ENCODE measurements around the gene PATZ1. TPM values are rescaled to one million over a fixed set of nuclear protein-coding genes. Genes with fewer than 3 reads are reported as not detected.

Gene PATZ1
- total and polyA plus RNA-seq, 2 experiments from 2014 or later, result 23.8 to 25.1 TPM

DNA sequence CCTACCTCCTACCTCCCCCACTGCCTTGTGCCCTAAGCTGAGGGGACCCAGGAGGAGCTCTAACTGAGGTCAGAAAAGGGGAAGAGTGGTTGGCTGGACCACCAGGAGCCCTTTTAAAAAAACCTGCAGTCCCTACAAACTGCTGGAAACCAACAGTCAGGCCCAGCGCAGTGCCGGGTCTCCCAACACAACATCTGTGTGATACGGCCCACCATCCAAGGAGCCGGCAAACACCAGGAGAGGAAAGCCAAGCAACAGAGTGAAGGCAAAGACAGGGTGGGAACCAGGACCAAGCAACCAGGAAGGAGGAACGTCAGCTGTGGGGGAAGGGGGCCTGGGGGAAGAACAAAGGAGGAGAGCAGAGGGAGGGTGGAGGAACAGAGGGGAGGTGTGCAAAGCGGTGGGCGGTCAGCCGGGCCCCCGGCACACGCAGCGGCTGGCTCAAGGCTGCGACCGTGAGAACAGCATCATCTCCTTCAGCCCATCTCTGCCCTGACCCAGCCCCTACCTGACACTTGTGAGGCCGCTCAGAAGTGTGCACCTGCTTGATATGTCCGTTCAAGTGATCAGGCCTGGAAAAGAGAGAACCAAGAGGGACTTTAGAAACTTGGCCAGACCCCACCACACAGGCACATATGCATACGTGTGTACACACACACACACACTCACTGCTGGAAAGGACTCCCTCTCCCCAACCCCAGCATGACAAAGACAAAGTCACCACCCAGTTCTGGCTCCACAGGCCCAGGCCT, 3.6 kb downstream of the PATZ1 start:
- Histone ChIP-seq H3K9me2 (replicated peaks; ENCODE audit: insufficient read depth) (no peaks in the 10 kb centered on the region), H3K4me2 (peak overlapping the region; percentile 100), H3K4me3 (peak overlapping the region; percentile 14), H3K4me1 (ENCODE audit: insufficient read depth) (peaks cover 65% of the 10 kb centered on the region), H3K9me3 (ENCODE audit: low read depth) (no peaks in the 10 kb centered on the region), H3K36me3 (replicated peaks; ENCODE audit: insufficient read depth, low read depth) (no peaks in the 10 kb centered on the region), H3K79me2 (peaks cover 79% of the 10 kb centered on the region), H3K27me3 (no peaks in the 10 kb centered on the region), H2AFZ (no peak overlapping the region), H3K27ac (peak overlapping the region; percentile 84), H4K20me1 (ENCODE audit: insufficient read depth, poor library complexity, severe bottlenecking) (peaks cover 63% of the 10 kb centered on the region)
- peak; percentile 25 for DNase-seq (ENCODE audit: low spot score)
- 52% methylated on average over 12 of the region's 16 CpGs for WGBS (ENCODE audit: low lambda C conversion rate, missing lambda C conversion rate)
- TF ChIP-seq CTCF (IDR thresholded peaks at IDR 0.05; ENCODE audit: poor library complexity), result no peak
- TF ChIP-seq EZH2 (IDR thresholded peaks at IDR 0.05; ENCODE audit: borderline replicate concordance), result no peak
- no peak for TF ChIP-seq EZH2phosphoT487 (IDR thresholded peaks at IDR 0.05; ENCODE audit: low read depth, severe bottlenecking, unreplicated experiment)

DNA sequence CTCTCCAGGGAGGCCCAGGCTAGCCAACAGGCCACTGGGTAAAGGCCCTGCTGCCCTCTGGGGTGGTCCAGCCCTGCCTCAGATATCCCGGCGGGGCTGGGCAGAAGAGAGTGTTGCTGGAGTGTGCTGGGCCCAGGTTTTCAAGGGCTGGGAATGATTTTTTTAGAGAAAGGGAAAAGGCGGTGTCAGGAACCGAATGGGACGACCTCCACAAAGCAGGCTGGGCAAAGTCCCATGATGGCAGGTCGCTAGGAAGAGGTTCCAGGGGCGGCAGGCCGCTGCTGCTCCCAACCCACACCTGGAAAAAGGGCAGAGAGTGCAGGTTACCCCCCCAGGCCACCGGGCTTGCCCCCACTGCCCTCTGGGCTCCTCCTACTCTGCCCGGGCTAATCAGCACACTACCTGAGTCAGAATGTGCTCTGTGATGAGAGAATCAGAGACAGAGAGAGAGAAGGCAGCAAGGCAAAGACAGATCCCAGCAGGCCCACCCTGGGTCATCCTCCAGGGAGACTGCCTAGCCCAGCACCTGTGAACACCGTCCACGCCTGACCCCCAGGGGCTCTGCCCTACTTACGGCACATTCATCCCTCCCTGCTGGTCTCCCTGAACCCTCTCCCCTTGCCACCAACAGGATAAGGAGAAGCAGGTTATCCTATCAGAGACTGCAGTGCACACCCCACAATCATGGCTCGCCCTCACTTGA, 4.6 kb downstream of the PATZ1 start:
- peak overlapping the region; percentile 84 for H3K27ac ChIP-seq
- H3K9me2 ChIP-seq (replicated peaks; ENCODE audit: insufficient read depth), result no peaks in the 10 kb centered on the region
- H3K36me3 ChIP-seq (replicated peaks; ENCODE audit: insufficient read depth, low read depth), result no peaks in the 10 kb centered on the region
- peak; percentile 19 for DNase-seq (ENCODE audit: low spot score)
- H3K79me2 ChIP-seq, result peaks cover 76% of the 10 kb centered on the region
- H3K9me3 ChIP-seq (ENCODE audit: low read depth), result no peaks in the 10 kb centered on the region
- H3K4me3 ChIP-seq, result no peak overlapping the region
- peak overlapping the region; percentile 100 for H3K4me2 ChIP-seq
- H3K4me1 ChIP-seq (ENCODE audit: insufficient read depth), result peaks cover 64% of the 10 kb centered on the region
- H2AFZ ChIP-seq, result no peak overlapping the region
- TF ChIP-seq EZH2phosphoT487 (IDR thresholded peaks at IDR 0.05; ENCODE audit: low read depth, severe bottlenecking, unreplicated experiment) (no peak), EZH2 (IDR thresholded peaks at IDR 0.05; ENCODE audit: borderline replicate concordance) (no peak), CTCF (IDR thresholded peaks at IDR 0.05; ENCODE audit: poor library complexity) (no peak)
- 85% methylated on average over 14 of the region's 14 CpGs for WGBS (ENCODE audit: low lambda C conversion rate, missing lambda C conversion rate)
- peaks cover 63% of the 10 kb centered on the region for H4K20me1 ChIP-seq (ENCODE audit: insufficient read depth, poor library complexity, severe bottlenecking)
- H3K27me3 ChIP-seq, result no peaks in the 10 kb centered on the region

DNA sequence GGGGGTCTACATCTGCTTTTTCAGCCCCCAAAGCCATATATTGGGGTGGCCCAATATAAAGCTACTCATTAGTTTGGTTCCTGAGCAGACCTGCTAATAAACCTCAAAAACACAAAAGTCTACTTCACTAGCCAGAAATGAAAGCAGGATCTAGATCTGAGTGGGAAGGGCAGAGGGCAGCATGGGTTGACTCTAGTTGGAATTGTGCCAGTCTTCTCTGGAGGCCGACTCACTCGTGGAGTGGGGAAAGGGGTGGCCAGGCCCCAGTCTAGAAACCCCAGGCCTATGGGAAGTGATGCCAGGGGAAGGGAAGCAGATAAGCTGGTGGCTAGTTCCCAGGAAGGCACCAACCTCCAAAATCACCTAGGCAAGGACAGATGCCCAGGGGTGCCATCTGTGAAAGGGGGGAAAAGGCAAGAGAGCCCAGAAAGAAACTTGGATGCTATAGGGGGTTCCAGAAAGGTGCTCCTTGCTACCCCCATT, 5.3 kb downstream of the PATZ1 start:
- Histone ChIP-seq H3K36me3 (replicated peaks; ENCODE audit: insufficient read depth, low read depth) (no peaks in the 10 kb centered on the region), H3K9me2 (replicated peaks; ENCODE audit: insufficient read depth) (no peaks in the 10 kb centered on the region), H3K79me2 (peaks cover 81% of the 10 kb centered on the region), H3K9me3 (ENCODE audit: low read depth) (no peaks in the 10 kb centered on the region), H2AFZ (no peak overlapping the region), H4K20me1 (ENCODE audit: insufficient read depth, poor library complexity, severe bottlenecking) (peaks cover 63% of the 10 kb centered on the region), H3K4me1 (ENCODE audit: insufficient read depth) (peaks cover 64% of the 10 kb centered on the region), H3K4me2 (peak overlapping the region; percentile 100), H3K4me3 (no peak overlapping the region), H3K27ac (peak overlapping the region; percentile 84), H3K27me3 (no peaks in the 10 kb centered on the region)
- no peak for DNase-seq (ENCODE audit: low spot score)
- WGBS (ENCODE audit: low lambda C conversion rate, missing lambda C conversion rate), result 77% methylated on average over 2 of the region's 2 CpGs
- TF ChIP-seq CTCF (IDR thresholded peaks at IDR 0.05; ENCODE audit: poor library complexity) (no peak), EZH2phosphoT487 (IDR thresholded peaks at IDR 0.05; ENCODE audit: low read depth, severe bottlenecking, unreplicated experiment) (no peak), EZH2 (IDR thresholded peaks at IDR 0.05; ENCODE audit: borderline replicate concordance) (no peak)
